Adipose tissue (tissue), 3 donors: ENCODE data around the gene CCER1. TPM values are rescaled to one million over a fixed set of nuclear protein-coding genes. Genes with fewer than 3 reads are reported as not detected.
"Not testable (repeated sequence)": the region's sequence is repeated elsewhere in the genome, so short reads cannot be mapped to it uniquely, and the experiment has no call there.

ENCODE experiments used
- H3K27ac ChIP-seq: one replicate; pipeline ENCODE4 v1.5.1; 2013; ENCODE audit warnings: low read depth, low read length
- whole genome bisulfite sequencing, 3 donors: extraction: QIAGEN DNeasy Blood & Tissue Kit; methylation state at CpG; one replicate each; pipeline ENCODE4 v1.1.7; 2013; 5-methylcytosine and 5-hydroxymethylcytosine counted together
- polyA plus RNA-seq, 3 donors: library from polyadenylated mRNA; stranded (reverse); fragments of 200-250 nt; gene quantifications; one replicate each; pipeline ENCODE4 v1.2.3, GENCODE V29; 2013
- donor health status: healthy with polysubstance abuse.
- donor health status: Bipolar disorder and iron deficiency.
- donor health status: healthy.

CCER1 gene, protein sequence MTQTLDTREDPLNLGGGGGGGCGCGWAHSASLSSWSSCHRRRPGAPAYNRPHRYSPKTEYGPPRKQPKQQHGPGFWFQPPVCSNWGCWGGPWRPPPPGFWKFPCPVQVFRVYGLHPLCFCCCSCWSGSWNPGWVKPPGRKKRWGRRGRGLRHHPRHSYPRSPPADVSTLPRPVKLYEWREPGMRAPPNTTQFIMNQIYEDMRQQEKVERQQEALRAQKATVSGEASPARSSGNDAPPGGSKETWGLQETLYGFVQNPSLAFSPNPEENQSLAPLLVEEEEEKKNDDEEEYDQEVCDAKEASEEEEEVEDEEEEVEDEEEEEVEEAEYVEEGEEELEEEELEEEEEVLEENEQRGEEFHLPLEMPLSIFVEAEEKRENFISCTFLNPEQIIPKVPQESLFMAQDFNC
- not detected for polyA plus RNA-seq

- no peak within 1 kb of the TSS for H3K27ac ChIP-seq
- WGBS, 3 donors: 96% methylated on average over 22 of the region's 22 CpGs
These were observed at the start of gene CCER1 for GRCh38 chr12:90954921-90955320. TSS of gene CCER1 (minus strand) at chr12:90955176. CDS start at chr12:90954742, 434 bp downstream.

- H3K27ac ChIP-seq: no peak overlapping the region
These were observed 48.8 kb upstream of the CCER1 start for GRCh38 chr12:91003737-91004136.

DNA sequence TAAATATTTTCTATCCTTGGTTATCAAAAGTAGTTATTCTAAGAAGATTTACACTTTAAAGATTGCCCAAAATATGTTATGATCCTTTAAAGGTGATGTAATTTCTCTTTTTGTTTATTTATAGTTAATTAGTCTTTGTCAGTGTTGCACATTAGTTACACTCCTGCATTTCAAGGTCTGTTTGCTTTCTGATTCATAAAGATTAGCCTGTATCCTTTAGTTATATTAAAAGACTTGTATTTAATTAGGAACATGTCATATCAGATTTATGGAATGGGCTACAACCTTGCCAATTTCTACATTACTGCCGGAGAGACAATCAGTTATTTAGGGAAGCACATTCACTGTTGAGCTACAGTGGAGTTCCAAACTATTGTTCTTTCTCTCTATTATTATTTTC is 46.3 kb upstream of the CCER1 start:
- H3K27ac ChIP-seq: no peak overlapping the region
- 31 to 66% (median 65%) methylated on average over 1 of the region's 1 CpG for WGBS, 3 donors

- no peak overlapping the region for H3K27ac ChIP-seq
- 87 to 91% (median 88%) methylated on average over 2 of the region's 2 CpGs for WGBS, 3 donors
These were observed 45.0 kb upstream of the CCER1 start for GRCh38 chr12:90999966-91000365.

- 88 to 91% (median 88%) methylated on average over 2 of the region's 2 CpGs for WGBS, 3 donors
These were observed 44.6 kb upstream of the CCER1 start for GRCh38 chr12:90999527-90999926.

GRCh38 chr12:90995010-90995409 is 40.0 kb upstream of the CCER1 start:
- H3K27ac ChIP-seq: no peak overlapping the region
- 26 to 67% (median 65%) methylated on average over 2 of the region's 2 CpGs for WGBS, 3 donors

More at GRCh38 chr12:90999527-90999926, 44.6 kb upstream of the CCER1 start:
- no peak overlapping the region for H3K27ac ChIP-seq

GRCh38 chr12:90991952-90992465 is 37.0 kb upstream of the CCER1 start:
- no peak overlapping the region for H3K27ac ChIP-seq
- 80 to 89% (median 83%) methylated on average over 3 of the region's 3 CpGs for WGBS, 3 donors

DNA sequence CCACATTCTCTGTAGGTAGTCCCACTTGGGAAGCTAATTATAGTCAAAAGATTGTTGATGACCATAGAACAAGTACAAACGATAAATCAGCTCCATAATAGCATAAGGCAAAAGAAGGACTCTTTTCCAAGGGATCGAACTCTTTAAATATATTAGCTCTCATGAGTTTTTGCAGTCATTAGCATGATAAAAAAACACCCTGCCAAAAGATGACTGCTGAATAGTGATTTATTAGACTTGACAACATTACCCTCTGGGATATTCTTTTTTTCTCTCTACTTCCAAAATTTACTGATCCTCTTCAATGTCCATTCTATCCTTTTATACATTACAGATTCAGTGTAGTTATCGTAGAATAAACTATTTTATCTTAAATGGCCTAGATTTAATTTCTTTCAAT is 35.6 kb upstream of the CCER1 start:
- no peak overlapping the region for H3K27ac ChIP-seq
- WGBS, 3 donors: 41 to 49% (median 43%) methylated on average over 3 of the region's 3 CpGs

DNA sequence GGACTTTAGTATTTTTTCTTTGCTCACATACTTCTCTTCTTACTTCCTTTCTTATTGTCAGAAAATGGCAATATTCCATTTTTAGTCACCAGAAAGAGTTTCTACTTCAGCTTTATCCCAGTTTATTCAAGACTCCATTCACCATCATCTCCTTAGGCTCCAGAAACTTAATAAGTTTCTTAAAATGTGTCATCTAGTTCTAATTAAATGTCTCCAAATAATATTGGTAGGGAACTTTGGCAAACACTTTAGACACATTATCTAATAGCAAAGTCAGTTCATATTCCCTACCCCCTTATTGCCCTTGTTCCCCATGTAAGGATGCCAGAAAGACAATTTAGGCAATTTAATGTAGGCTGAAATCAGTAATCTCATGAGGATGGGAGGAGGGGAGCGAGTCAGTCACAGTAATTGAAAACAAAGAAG is 34.7 kb upstream of the CCER1 start:
- no peak overlapping the region for H3K27ac ChIP-seq
- 66 to 92% (median 68%) methylated on average over 1 of the region's 1 CpG for WGBS, 3 donors

DNA sequence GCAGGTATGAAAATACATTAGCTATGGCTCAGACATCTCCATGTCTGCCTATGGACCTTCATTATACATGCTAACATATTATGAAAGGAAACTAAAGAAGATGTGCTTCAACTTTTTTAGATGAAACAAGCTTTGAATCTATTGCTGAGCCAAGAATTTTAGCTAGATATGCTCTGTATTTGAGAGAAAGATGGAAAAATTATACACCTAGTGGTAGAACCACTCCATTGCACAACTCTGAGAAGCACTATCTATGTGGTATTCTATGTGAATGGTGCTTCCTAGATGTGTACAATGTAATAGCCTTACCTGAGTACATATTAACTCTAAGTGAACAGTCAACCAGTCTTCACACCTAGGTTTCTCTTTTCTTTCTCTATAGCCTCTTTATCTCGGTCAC is 32.5 kb upstream of the CCER1 start:
- WGBS, 3 donors: 87 to 91% (median 90%) methylated on average over 1 of the region's 1 CpG
- no peak overlapping the region for H3K27ac ChIP-seq

DNA sequence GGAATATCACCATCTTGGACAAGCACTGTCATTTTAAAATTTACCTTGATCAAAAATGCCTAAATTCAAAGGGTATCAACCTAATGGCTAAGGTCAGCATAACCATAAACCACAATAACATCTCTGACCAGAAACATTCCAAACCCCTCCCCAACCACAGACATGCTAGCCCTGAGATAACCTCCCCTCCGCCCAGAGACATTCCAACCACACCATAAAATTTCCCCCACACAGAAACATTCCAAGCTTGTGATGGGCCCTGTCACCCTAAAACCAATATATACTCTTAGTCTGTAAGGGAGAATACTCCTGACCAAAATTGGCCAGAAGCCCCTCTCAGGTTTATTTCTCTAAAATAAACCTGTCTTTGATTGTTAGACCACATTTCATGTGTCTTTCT is 32.1 kb upstream of the CCER1 start:
- WGBS, 3 donors: 79 to 100% (median 88%) methylated on average over 1 of the region's 1 CpG

GRCh38 chr12:90985331-90985730 is 30.4 kb upstream of the CCER1 start:
- not testable (repeated sequence) for H3K27ac ChIP-seq
- 77 to 92% (median 90%) methylated on average over 3 of the region's 3 CpGs for WGBS, 3 donors

More for the DNA sequence above, 32.1 kb upstream of the CCER1 start:
- H3K27ac ChIP-seq: no peak overlapping the region

DNA sequence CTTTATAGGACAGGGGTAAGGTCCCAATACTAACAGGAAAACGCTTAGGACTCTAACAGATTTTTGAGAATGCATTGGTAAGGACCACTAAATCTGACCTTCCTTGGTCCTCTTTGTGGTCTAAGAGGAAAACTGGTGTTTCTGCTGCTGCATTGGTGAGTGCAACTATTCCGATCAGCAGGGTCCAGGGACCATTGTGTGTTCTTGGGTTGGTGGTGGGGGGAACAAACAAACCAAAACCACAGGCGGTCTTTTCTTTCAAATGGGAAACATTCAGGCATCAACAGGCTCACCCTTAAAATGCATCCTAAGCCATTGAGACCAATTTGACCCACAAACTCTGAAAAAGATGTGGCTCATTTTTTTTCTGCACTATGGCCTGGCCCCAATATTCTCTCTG is 29.1 kb upstream of the CCER1 start:
- no peak overlapping the region for H3K27ac ChIP-seq
- WGBS, 3 donors: 70 to 89% (median 85%) methylated on average over 3 of the region's 3 CpGs

DNA sequence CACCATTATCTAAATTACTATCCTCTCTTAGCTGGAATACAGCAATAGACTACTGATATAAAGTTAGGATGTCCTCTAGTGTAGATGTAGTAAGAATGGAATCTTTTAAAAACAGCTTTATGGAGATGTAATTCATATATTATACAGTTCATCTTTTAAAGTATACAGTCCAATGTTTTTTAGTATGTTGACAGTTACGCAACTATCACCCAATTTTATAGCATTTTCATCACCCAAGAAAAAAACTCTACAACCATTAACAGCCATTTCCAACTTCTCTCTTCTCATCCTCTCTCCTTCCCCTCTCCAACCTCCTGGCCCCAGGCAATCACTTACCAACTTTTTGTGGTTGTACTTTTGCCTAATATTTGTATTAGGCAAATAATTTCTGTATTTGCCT is 27.2 kb upstream of the CCER1 start:
- WGBS, 3 donors: 93 to 97% (median 96%) methylated on average over 1 of the region's 1 CpG
- H3K27ac ChIP-seq: no peak overlapping the region

- 51 to 70% (median 56%) methylated on average over 3 of the region's 3 CpGs for WGBS, 3 donors
- H3K27ac ChIP-seq: no peak overlapping the region
These were observed 25.0 kb upstream of the CCER1 start for GRCh38 chr12:90979951-90980350.

DNA sequence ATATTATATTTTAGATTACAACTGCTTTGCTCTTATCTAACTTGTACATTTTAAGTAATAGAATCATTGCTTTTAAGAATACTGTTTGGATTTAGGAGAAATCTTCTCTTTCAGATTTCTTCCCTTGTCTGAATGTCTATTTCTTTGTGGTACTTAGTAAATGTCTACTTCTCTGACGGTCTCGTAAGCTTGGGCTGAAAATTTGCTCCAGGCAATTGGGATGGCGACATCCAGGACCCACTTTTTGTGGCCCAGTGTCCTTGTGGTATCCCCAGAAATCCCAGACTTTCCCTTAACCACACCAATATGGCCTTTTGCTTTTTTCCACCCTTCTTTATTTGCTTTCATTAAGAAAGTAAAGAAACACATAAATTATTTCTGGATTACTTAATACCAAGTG is 24.0 kb upstream of the CCER1 start:
- H3K27ac ChIP-seq: no peak overlapping the region
- 79 to 87% (median 85%) methylated on average over 3 of the region's 3 CpGs for WGBS, 3 donors

- WGBS, 3 donors: 29 to 44% (median 42%) methylated on average over 1 of the region's 1 CpG
- no peak overlapping the region for H3K27ac ChIP-seq
These were observed 23.3 kb upstream of the CCER1 start for GRCh38 chr12:90978117-90978770.

GRCh38 chr12:90977224-90977623 is 22.2 kb upstream of the CCER1 start:
- no peak overlapping the region for H3K27ac ChIP-seq

DNA sequence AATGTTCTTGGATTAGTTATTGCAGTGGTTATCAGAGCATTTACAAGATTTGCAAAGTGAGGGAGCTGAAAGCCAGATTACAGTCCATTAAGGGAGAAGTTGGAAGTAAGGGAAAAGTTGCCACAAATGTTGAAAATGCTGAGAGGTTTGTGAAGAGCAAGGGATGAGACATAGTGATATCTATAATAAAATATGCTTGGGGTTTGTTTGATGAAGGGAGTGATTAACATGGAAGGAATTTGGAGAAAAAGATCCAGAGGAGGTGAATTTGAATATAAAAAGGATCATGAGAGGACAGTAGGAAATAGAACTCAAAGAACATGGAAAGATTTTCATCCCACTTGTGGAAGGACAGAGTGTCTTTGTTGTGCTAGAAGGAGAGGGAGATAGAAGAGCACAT is 19.3 kb upstream of the CCER1 start:
- no peak overlapping the region for H3K27ac ChIP-seq

More at GRCh38 chr12:90977224-90977623, 22.2 kb upstream of the CCER1 start:
- 70 to 89% (median 86%) methylated on average over 1 of the region's 1 CpG for WGBS, 3 donors

- no peak overlapping the region for H3K27ac ChIP-seq
These were observed 17.2 kb upstream of the CCER1 start for GRCh38 chr12:90972226-90972625.
